ENCODE measurements around the gene NDRG4. TPM values are rescaled to one million over a fixed set of nuclear protein-coding genes. Genes with fewer than 3 reads are reported as not detected.

The NDRG4 gene
- total and polyA plus RNA-seq, 2 donors (not counting 3 experiments of a cell fraction or from before 2014, with no cell fraction given), result 35.8 to 74.3 TPM

- CTCF ChIA-PET, result interaction anchor here (1.2 to 2.3 kb wide), 6 partner anchors 8 to 127 kb away, joined by 3 to 10 read pairs (median 6); no protein-coding TSS in a partner anchor
- no TSS peak for BruUV-seq (replicated peaks)
- H3K4me2 ChIP-seq (ENCODE audit: insufficient read depth, low read length), result peak overlapping the region; percentile 79
Observed at GRCh38 chr16:58462997-58463941, 36.7 kb upstream of the NDRG4 start.

More at GRCh38 chr16:58462997-58463941, 36.7 kb upstream of the NDRG4 start:
- Histone ChIP-seq H3K79me2 (ENCODE audit: control insufficient read depth, insufficient read depth, low read length) (no peaks in the 10 kb centered on the region), H4K20me1 (replicated peaks; ENCODE audit: control insufficient read depth, extremely low read depth, insufficient read depth, low read length) (no peaks in the 10 kb centered on the region), H3K27me3 (ENCODE audit: control insufficient read depth in 2 of 2, insufficient read depth in 2 of 2, low read length in 2 of 2) (peaks cover 2 to 15% of the 10 kb centered on the region in 2 experiments), H3K9ac (replicated peaks; ENCODE audit: extremely low read depth, insufficient read depth, low read length) (peak overlapping the region; percentile 37), H3K9me3 (replicated peaks; ENCODE audit: control insufficient read depth, insufficient read depth, low read length) (no peaks in the 10 kb centered on the region), H3K36me3 (ENCODE audit: control insufficient read depth in 2 of 2, extremely low read depth in 1 of 2, insufficient read depth in 2 of 2, low read length in 2 of 2) (no peaks in the 10 kb centered on the region), H3K27ac (ENCODE audit: insufficient read depth, low read depth, low read length) (no peak overlapping the region), H3K4me3 (replicated peaks in 1 of 3; ENCODE audit: insufficient read depth in 1 of 3, low read depth in 1 of 3, low read length in 3 of 3) (peak overlapping the region; percentile 55 to 75 (median 67)), H3K9me1 (replicated peaks; ENCODE audit: control insufficient read depth, extremely low read depth, insufficient read depth, low read length) (no peaks in the 10 kb centered on the region), H2AFZ (ENCODE audit: low read depth, low read length) (peak overlapping the region; percentile 74), H3K4me1 (ENCODE audit: control insufficient read depth, extremely low read depth, insufficient read depth, low read length) (peaks cover 14% of the 10 kb centered on the region)
- no peak for DNase-seq (ENCODE audit: low read depth, low spot score)
- dilution Hi-C loops (cut with MboI; ENCODE audit: extremely low pct_ligation_motif_present, low sequenced_read_pairs), result no loop called here
- POLR2A ChIA-PET, result no interaction called here
- no peak for TF ChIP-seq CTCF (IDR thresholded peaks at IDR 0.05; ENCODE audit: extremely low read depth in 1 of 2, insufficient read depth in 1 of 2, low read depth in 1 of 2, low read length in 2 of 2)
- peak; percentile 67 for TF ChIP-seq POLR2A (IDR thresholded peaks at IDR 0.05; ENCODE audit: low read depth, low read length)
- TF ChIP-seq MAX (IDR thresholded peaks at IDR 0.05; ENCODE audit: insufficient read depth, insufficient read length), result no peak
- TF ChIP-seq JUN (IDR thresholded peaks at IDR 0.05; ENCODE audit: borderline replicate concordance, insufficient read depth, insufficient read length, low read depth), result no peak
- TF ChIP-seq POLR2AphosphoS5 (IDR thresholded peaks at IDR 0.05; ENCODE audit: insufficient read depth, low read depth, low read length), result peak; percentile 52
- no peak for TF ChIP-seq FOS (IDR thresholded peaks at IDR 0.05; ENCODE audit: borderline replicate concordance, insufficient read depth, low read length)
- no peak for TF ChIP-seq GATA2 (IDR thresholded peaks at IDR 0.05; ENCODE audit: insufficient read depth, insufficient read length, low read depth, low read length)
- no peak for TF ChIP-seq MYC (IDR thresholded peaks at IDR 0.05; ENCODE audit: low read depth, low read length)
- no peak for TF ChIP-seq EZH2 (IDR thresholded peaks at IDR 0.05; ENCODE audit: borderline replicate concordance, low read depth, low read length, severe bottlenecking)
- intact Hi-C loops (cut with micrococcal nuclease), result no loop called here
- FAIRE-seq, result no peak

All from endothelial cell of umbilical vein (primary cell).